ENCODE results near the gene SLPI.

The SLPI gene, protein sequence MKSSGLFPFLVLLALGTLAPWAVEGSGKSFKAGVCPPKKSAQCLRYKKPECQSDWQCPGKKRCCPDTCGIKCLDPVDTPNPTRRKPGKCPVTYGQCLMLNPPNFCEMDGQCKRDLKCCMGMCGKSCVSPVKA

DNA sequence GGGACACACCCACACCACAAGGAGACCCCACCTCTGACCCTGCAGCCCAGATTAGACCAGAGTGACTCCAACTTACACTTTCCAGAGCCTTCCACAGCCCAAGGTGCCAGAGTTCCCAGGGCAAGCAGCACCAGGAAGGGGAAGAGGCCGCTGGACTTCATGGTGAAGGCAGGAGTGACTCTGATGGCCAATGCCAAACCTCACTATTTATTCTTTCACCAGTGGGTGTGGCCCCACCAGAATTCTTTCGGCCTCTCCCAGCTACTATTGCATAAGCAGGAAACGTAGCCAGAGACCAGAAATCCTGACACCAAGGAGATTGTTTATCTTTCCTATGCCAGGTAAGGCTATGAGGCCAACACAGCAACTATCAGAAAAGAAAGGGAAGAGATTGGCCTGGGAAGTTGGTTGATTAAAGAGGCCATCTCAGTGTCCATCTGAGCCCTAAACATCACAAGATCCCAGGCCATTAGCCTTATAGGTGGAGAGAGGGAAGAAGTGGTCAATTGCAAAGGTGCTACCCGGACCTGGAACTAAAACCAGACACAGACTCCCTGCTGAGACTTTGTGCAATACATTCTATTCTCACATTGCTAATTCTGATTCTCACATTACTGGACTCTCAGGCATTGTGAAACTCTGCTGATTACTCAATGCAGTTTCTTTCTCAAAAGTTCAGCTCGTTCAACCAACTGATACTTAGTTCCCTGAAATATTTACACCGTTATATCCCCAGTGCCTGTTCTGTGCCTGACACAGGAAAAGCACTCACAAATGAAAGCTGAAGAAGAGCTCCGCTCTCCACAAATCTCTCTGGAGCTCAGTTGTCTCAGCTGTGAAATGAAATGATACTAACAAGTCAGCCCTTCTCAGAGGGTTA is at the start of gene SLPI:
Gene SLPI, minus strand, starts transcription at position 182 of the 880 bp plus-strand sequence. Its CDS starts 21 bp downstream, at position 161.
- Histone ChIP-seq H3K27ac (peak within 1 kb of the TSS in 4 of 11 experiments; percentile 15 to 53 (median 26); a peak in 7 of 22 replicates), H3K9ac (no peak within 1 kb of the TSS), H3K36me3 (no peaks in the 10 kb centered on the region), H3K4me2 (peak within 1 kb of the TSS in 8 of 11 experiments; percentile 12 to 73 (median 60); a peak in 14 of 22 replicates), H3K4me1 (peaks cover 0 to 34% (median 9%) of the 10 kb centered on the region in 10 experiments; a peak in 11 of 20 replicates), H3K4me3 (no peak within 1 kb of the TSS; a peak in 1 of 20 replicates), H3K27me3 (no peaks in the 10 kb centered on the region), H4K20me1 (no peaks in the 10 kb centered on the region), H3K9me3 (replicated peaks in 1 of 11) (no peaks in the 10 kb centered on the region)
- TF ChIP-seq Cebpa-rat (IDR thresholded peaks at IDR 0.05) = peak in 1 of 11 experiments; percentile 39; a peak in 1 of 22 replicates

DNA sequence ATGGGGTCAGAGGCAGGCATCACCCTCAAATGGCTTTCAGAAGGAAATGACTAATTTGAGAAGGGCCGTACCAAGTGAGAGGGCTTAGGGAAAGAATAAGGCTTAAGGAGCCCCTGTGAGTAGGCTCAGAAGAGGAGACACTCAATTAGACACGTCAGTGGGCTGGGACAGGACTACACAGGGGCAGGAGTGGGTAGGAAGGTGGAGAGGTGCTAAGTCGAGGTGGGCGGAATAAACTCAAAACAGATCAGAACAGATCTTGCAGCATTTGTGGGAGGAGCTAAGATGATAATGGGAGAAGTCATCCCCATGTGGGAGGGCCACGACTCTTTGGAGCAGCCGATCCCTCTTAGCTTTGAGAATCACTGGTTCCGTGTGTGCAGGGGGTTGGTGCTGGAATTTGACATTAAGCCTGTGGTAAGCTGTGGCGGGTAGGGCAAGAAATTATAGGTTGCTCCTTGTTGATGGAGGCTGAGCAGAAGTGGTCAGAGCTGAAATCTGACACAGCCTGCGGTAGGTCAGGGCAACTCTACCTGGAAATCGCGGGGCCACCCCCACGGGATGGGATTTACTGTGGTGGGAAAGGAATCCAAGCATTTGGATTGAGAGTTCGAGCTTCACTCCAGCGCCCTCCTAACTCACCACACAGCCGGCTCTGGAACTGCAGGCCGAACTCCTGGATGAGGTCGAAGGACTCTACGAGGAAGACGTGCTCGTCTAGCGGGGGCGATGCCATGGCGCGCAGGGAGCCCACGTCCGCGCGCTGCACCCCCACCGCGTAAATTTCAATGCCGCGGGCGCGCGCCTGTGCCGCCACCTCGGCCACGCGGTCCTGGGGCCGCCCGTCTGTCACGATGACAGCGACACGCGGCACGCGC is 49.5 kb upstream of the SLPI start:
- H3K27me3 ChIP-seq = peaks cover 0 to 18% (median 10%) of the 10 kb centered on the region in 11 experiments; a peak in 10 of 22 replicates
- TF ChIP-seq Cebpa-rat (IDR thresholded peaks at IDR 0.05) = no peak
- H3K36me3 ChIP-seq = no peaks in the 10 kb centered on the region
- H3K4me3 ChIP-seq = no peak overlapping the region
- H3K9me3 ChIP-seq (replicated peaks in 1 of 11) = peaks cover 0 to 11% (median 4%) of the 10 kb centered on the region in 11 experiments; a peak in 7 of 22 replicates
- H3K4me1 ChIP-seq = peaks cover 0 to 19% (median 13%) of the 10 kb centered on the region in 10 experiments; a peak in 13 of 20 replicates
- H4K20me1 ChIP-seq = no peaks in the 10 kb centered on the region
- H3K4me2 ChIP-seq = no peak overlapping the region
- no peak overlapping the region for H3K9ac ChIP-seq
- no peak overlapping the region for H3K27ac ChIP-seq

DNA sequence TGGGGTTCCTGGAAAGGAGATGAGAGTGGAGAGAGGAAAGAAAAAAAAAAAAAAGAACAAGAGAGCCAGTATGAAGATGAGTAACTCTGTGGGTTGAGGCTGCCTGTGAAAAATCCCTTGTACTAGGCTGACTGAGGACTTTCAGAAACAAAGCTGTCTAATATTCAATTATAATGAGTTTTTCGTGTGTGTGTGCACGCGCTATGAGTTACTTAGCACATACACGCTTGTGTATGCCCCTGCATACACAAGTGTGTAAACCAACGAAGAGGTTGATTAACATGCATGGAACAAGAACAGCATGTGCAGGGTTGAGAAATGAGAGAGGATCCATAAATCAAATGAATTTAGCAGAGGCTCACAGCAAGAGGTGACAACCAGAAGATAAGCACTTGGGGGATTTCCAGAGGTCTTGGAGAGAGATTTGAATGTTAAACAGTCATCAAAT is 47.5 kb upstream of the SLPI start:
- Histone ChIP-seq H4K20me1 (no peaks in the 10 kb centered on the region), H3K4me1 (no peaks in the 10 kb centered on the region), H3K27me3 (peaks cover 0 to 9% (median 6%) of the 10 kb centered on the region in 11 experiments; a peak in 9 of 22 replicates), H3K4me2 (no peak overlapping the region), H3K9me3 (replicated peaks in 1 of 11) (peaks cover 0 to 11% (median 4%) of the 10 kb centered on the region in 11 experiments; a peak in 8 of 22 replicates), H3K9ac (no peak overlapping the region), H3K27ac (no peak overlapping the region), H3K36me3 (no peaks in the 10 kb centered on the region), H3K4me3 (no peak overlapping the region)
- no peak for TF ChIP-seq Cebpa-rat (IDR thresholded peaks at IDR 0.05)

DNA sequence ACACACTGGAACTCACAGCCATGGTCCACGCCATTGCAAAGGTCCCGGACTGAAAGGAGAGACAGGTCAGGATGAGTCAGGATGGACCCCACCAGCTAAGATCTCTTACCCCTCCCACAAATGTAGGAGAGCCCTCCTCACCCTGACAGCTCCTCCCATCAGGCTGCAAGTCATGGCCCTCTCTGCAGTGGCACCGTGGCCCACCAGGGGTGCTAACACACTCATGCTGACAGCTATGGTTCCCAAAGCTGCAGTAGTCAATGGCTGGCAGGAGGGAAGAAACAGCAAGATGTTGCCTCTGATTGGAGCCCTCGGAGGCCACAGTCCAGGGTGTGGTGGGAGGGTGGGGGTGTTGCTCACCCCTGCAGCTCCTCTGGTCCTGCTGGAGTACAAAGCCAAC is 46.6 kb upstream of the SLPI start:
- Histone ChIP-seq H4K20me1 (no peaks in the 10 kb centered on the region), H3K36me3 (no peaks in the 10 kb centered on the region), H3K27ac (no peak overlapping the region), H3K4me1 (no peaks in the 10 kb centered on the region), H3K27me3 (no peaks in the 10 kb centered on the region), H3K4me3 (no peak overlapping the region), H3K9me3 (replicated peaks in 1 of 11) (peaks cover 0 to 11% (median 4%) of the 10 kb centered on the region in 11 experiments; a peak in 8 of 22 replicates), H3K4me2 (no peak overlapping the region), H3K9ac (no peak overlapping the region)
- TF ChIP-seq Cebpa-rat (IDR thresholded peaks at IDR 0.05) = no peak

DNA sequence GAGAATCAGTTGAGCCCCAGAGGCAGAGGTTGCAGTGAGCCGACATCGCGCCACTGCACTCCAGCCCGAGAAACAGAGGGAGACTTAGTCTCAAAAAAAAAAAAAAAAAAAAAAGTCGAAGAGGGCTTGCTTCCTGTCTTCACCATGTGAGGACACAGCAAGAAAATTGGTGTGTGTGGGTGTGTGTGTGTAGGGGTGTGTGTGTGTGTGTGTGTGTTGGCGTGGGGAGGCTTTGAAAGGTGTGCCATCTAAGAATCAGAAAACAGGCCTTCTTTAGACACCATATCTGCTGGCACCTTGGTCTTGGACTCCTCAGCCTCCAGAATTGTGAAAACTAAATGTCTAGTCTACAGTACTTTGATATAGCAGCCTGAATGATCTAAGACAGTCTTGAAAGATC is 45.4 kb upstream of the SLPI start:
- H3K4me1 ChIP-seq = no peaks in the 10 kb centered on the region
- no peak overlapping the region for H3K4me3 ChIP-seq
- no peaks in the 10 kb centered on the region for H3K27me3 ChIP-seq
- H3K4me2 ChIP-seq = no peak overlapping the region
- no peaks in the 10 kb centered on the region for H4K20me1 ChIP-seq
- H3K9me3 ChIP-seq (replicated peaks in 1 of 11) = peaks cover 6 to 19% (median 9%) of the 10 kb centered on the region in 11 experiments
- H3K9ac ChIP-seq = no peak overlapping the region
- no peak for TF ChIP-seq Cebpa-rat (IDR thresholded peaks at IDR 0.05)
- H3K36me3 ChIP-seq = no peaks in the 10 kb centered on the region
- no peak overlapping the region for H3K27ac ChIP-seq

DNA sequence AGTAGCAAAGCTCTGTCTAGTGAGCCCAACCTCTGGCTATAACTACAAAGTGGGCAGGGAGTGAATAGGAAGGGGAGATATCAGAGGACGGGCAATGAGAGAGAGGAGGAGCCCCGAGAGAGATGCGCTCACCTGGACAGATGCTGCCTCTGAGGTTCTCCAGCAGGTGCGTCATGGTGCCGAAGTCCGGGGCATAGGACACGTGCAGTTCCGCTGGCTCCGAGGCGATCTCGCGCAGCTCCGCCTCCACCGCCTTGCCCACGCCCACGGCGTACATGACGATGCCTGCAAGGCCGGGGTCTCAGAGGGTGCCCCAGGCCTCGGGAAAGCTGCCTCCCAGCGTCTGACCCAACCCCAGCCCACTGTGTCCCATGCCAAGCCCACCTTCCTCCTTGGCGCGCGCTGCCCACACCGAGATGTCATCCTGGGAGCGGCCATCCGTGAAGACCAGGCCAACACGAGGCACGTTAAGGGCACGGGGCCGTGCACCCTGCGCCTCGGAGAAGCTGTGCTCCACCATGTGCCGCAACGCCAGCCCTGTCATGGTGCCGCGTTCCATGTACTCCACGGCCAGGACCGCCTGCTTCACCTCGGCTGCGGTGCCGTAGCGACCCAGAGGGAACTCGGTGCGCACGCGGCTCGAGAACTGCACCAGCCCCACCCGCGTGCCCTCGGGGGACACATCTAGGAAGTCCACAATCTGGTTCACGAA is 43.6 kb upstream of the SLPI start:
- Histone ChIP-seq H4K20me1 (no peaks in the 10 kb centered on the region), H3K9me3 (replicated peaks in 1 of 11) (peaks cover 10 to 25% (median 15%) of the 10 kb centered on the region in 11 experiments), H3K9ac (no peak overlapping the region), H3K4me2 (no peak overlapping the region), H3K36me3 (no peaks in the 10 kb centered on the region), H3K27me3 (peaks cover 7 to 17% (median 12%) of the 10 kb centered on the region in 11 experiments), H3K4me3 (no peak overlapping the region), H3K27ac (no peak overlapping the region), H3K4me1 (peaks cover 0 to 7% (median 0%) of the 10 kb centered on the region in 10 experiments; a peak in 3 of 20 replicates)
- no peak for TF ChIP-seq Cebpa-rat (IDR thresholded peaks at IDR 0.05)

DNA sequence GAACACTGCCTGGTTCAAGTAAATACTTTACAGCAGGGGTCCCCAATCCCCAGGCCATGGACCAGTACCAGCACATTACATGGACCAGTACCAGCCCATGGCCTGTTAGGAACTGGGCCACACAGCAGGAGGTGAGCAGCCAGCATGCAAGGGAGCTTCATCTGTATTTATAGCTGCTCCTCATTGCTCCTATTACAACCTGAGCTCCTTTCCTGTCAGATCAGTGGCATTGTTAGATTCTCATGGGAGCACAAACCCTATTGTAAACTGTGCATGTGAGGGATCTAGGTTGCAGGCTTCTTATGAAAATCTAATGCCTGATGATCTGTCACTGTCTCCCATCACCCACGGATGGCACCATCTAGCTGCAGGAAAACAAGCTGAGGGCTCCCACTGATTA is 40.3 kb upstream of the SLPI start:
- Histone ChIP-seq H3K27ac (no peak overlapping the region), H3K4me3 (no peak overlapping the region), H3K9ac (no peak overlapping the region), H3K27me3 (peaks cover 11 to 25% (median 22%) of the 10 kb centered on the region in 11 experiments), H3K4me2 (no peak overlapping the region), H3K36me3 (no peaks in the 10 kb centered on the region), H4K20me1 (no peaks in the 10 kb centered on the region), H3K9me3 (replicated peaks in 1 of 11) (peaks cover 10 to 25% (median 15%) of the 10 kb centered on the region in 11 experiments), H3K4me1 (peaks cover 0 to 15% (median 7%) of the 10 kb centered on the region in 10 experiments; a peak in 7 of 20 replicates)
- no peak for TF ChIP-seq Cebpa-rat (IDR thresholded peaks at IDR 0.05)

DNA sequence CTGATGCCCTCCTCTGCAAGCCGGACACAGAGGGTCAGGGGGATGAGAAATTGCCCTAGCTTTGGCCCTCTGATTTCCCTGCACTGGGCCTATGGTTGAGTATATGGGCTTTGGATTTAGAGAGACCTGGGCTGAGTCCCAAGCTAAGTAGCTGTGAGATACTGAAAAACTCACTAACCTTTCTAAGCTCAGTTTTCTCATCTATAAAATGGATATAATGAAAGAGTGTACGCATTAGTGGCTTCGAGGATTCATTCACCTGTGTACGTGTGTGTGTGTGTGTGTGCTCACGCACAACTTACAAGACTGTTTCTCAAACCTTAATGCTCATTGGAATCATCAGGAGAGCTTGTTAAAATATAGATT is 39.6 kb upstream of the SLPI start:
- no peak for TF ChIP-seq Cebpa-rat (IDR thresholded peaks at IDR 0.05)
- peak overlapping the region in 6 of 10 experiments; percentile 53 to 60 (median 57); a peak in 7 of 20 replicates for H3K4me3 ChIP-seq
- H4K20me1 ChIP-seq = no peaks in the 10 kb centered on the region
- peaks cover 10 to 25% (median 15%) of the 10 kb centered on the region in 11 experiments for H3K9me3 ChIP-seq (replicated peaks in 1 of 11)
- peak overlapping the region in 10 of 11 experiments; percentile 69 to 85 (median 75); a peak in 14 of 22 replicates for H3K4me2 ChIP-seq
- H3K4me1 ChIP-seq = peaks cover 0 to 15% (median 7%) of the 10 kb centered on the region in 10 experiments; a peak in 7 of 20 replicates
- H3K36me3 ChIP-seq = no peaks in the 10 kb centered on the region
- H3K27ac ChIP-seq = no peak overlapping the region
- H3K27me3 ChIP-seq = peaks cover 11 to 25% (median 22%) of the 10 kb centered on the region in 11 experiments
- H3K9ac ChIP-seq = peak overlapping the region in 1 of 11 experiments; percentile 72; a peak in 1 of 22 replicates
